Colonic mucosa (tissue), 4 donors: ENCODE measurements around the gene BBS1. TPM values are rescaled to one million over a fixed set of nuclear protein-coding genes. Genes with fewer than 3 reads are reported as not detected.

Experiments
- DNase-seq: peaks from one replicate; pipeline ENCODE4 v3.0.0-alpha.2; 2020
- H3K27ac ChIP-seq: fragments of 200-600 bp; one replicate; pipeline ENCODE4 v1.8.0; 2021
- H3K27me3 ChIP-seq: fragments of 200-600 bp; one replicate; pipeline ENCODE4 v1.8.0; 2021
- H3K36me3 ChIP-seq: fragments of 200-600 bp; one replicate; pipeline ENCODE4 v1.8.0; 2021
- H3K4me1 ChIP-seq: fragments of 200-600 bp; one replicate; pipeline ENCODE4 v1.8.0; 2021; ENCODE audit warnings: mild to moderate bottlenecking
- H3K4me3 ChIP-seq: fragments of 200-600 bp; one replicate; pipeline ENCODE4 v1.8.0; 2021
- H3K9ac ChIP-seq, 2 donors: one replicate each; pipeline ENCODE4 v1.7.0; 2013; ENCODE audit warnings: control low read depth in 2 of 2, low read depth in 2 of 2, low read length in 2 of 2
- H3K9me3 ChIP-seq: fragments of 200-600 bp; one replicate; pipeline ENCODE4 v1.8.0; 2021
- intact Hi-C: fragments of 100-400 bp; cut with DNase I; formaldehyde crosslinking; loops from one replicate; pipeline ENCODE4 v1.14.1; 2022
- total RNA-seq, 2 donors: library from RNA; stranded (reverse); fragmentation: NEBNext Ultra II Directional in 1 of 2; extraction: Animal tissue kit (Norgen Biotek cat#: 25700) in 1 of 2; gene quantifications; one replicate each; pipeline ENCODE4 v1.2.1, GENCODE V29; 2021
- TF ChIP-seq, protein P1 (sequence below): fragments of 200-600 bp; IDR thresholded peaks from one replicate; pipeline ENCODE4 v1.8.0; 2022; ENCODE audit warnings: antibody characterized with exemption, mild to moderate bottlenecking
- donor health status: healthy.
- donor health status: DM: no; HTN: no; CAD: no.
- donor health status: DM: no; HTN: no; CAD: no.

BBS1 gene
- total RNA-seq, 2 donors from 2014 or later: 16.8 to 25.8 TPM

DNA sequence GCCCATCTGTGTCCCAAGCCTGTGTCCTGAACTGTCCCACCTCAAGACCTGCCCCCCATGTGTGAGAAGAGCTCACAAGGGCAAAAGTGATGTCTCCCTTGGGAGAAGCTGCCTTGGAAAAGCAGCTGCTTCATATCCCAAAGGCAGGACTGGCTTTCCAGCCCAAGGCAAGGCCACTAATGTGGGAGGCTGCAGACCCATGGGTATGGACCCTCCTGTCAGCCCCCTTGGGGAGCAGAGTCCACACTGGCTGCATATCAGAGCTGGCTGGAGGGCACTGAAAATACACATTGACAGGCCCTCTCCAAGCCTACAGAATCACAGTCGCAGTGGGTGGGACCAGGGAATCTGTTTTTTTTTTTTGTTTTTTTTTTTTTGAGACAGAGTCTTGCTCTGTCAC lies 41.0 kb upstream of the BBS1 start:
- TF ChIP-seq, protein P1, sequence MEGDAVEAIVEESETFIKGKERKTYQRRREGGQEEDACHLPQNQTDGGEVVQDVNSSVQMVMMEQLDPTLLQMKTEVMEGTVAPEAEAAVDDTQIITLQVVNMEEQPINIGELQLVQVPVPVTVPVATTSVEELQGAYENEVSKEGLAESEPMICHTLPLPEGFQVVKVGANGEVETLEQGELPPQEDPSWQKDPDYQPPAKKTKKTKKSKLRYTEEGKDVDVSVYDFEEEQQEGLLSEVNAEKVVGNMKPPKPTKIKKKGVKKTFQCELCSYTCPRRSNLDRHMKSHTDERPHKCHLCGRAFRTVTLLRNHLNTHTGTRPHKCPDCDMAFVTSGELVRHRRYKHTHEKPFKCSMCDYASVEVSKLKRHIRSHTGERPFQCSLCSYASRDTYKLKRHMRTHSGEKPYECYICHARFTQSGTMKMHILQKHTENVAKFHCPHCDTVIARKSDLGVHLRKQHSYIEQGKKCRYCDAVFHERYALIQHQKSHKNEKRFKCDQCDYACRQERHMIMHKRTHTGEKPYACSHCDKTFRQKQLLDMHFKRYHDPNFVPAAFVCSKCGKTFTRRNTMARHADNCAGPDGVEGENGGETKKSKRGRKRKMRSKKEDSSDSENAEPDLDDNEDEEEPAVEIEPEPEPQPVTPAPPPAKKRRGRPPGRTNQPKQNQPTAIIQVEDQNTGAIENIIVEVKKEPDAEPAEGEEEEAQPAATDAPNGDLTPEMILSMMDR: no peak
- DNase-seq: no peak
- Histone ChIP-seq H3K4me1 (peaks cover 12% of the 10 kb centered on the region), H3K9me3 (no peaks in the 10 kb centered on the region), H3K27ac (no peak overlapping the region), H3K27me3 (no peaks in the 10 kb centered on the region), H3K4me3 (no peak overlapping the region), H3K9ac (no peak overlapping the region), H3K36me3 (no peaks in the 10 kb centered on the region)
- intact Hi-C loops: no loop called here

DNA sequence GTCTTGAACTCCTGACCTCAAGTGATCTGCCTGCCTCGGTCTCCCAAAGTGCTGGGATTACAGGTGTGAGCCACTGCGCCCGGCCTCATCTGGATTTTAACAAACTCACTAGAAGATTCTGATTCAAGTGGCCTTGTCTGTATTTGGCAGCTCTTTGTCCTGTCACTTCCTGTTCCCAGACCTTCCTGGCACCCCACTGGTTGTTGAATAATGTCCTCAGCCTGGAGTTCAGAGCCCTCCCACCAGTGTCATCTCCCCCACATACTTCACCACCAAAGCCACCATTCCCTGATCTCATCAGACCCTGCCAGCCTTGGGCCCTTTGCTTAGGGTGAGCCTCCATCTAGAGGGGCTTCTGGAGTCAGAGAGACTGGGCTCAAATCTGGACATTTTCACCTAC lies 40.4 kb upstream of the BBS1 start:
- TF ChIP-seq, protein P1: no peak
- H3K4me1 ChIP-seq: peaks cover 12% of the 10 kb centered on the region
- DNase-seq: no peak
- H3K27ac ChIP-seq: no peak overlapping the region
- H3K4me3 ChIP-seq: no peak overlapping the region
- intact Hi-C loops: no loop called here
- H3K9me3 ChIP-seq: no peaks in the 10 kb centered on the region
- H3K27me3 ChIP-seq: no peaks in the 10 kb centered on the region
- H3K9ac ChIP-seq: no peak overlapping the region
- H3K36me3 ChIP-seq: no peaks in the 10 kb centered on the region

DNA sequence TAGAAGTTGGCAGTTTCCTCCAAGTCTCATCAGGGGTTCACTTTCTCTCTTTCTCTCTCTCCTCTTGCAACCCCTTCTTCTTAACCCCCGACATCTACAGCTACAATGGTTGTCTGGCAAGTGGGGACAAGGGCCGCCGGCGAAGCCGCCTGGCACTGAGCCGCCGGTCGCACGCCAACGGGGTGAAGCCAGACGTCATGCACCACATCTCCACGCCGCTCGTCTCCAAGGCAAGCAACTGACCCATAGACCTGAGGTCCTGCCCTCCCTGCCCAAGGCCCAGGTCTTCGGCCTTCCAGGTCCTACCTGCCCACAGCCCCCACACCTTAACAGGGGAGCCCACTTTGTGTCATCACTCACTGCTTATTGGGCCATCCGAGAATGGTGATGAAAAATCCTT lies 39.3 kb upstream of the BBS1 start:
- Histone ChIP-seq H3K4me3 (no peak overlapping the region), H3K36me3 (no peaks in the 10 kb centered on the region), H3K9ac (no peak overlapping the region), H3K27me3 (no peaks in the 10 kb centered on the region), H3K4me1 (peaks cover 8% of the 10 kb centered on the region), H3K27ac (no peak overlapping the region), H3K9me3 (no peaks in the 10 kb centered on the region)
- intact Hi-C loops: no loop called here
- TF ChIP-seq, protein P1: no peak
- no peak for DNase-seq

DNA sequence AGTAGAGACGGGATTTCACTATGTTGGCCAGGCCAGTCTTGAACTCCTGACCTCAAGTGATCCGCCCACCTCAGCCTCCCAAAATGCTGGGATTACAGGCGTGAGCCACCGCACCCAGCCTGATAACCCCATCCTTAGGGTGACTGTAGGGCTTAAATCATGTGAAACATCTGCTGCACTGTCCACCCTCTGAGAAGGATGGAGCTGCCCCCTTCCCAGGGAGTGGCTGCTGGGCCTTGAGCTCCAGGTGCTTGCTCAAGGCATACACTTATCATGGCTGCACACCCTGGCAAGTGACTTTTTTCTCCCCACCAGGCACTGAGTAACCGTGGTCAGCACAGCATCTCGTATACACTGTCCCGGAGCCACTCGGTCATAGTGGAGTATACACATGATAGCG lies 38.4 kb upstream of the BBS1 start:
- Histone ChIP-seq H3K36me3 (no peaks in the 10 kb centered on the region), H3K4me1 (peaks cover 7% of the 10 kb centered on the region), H3K4me3 (no peak overlapping the region), H3K27ac (no peak overlapping the region), H3K27me3 (no peaks in the 10 kb centered on the region), H3K9ac (no peak overlapping the region), H3K9me3 (no peaks in the 10 kb centered on the region)
- TF ChIP-seq, protein P1: no peak
- intact Hi-C loops: no loop called here
- no peak for DNase-seq

DNA sequence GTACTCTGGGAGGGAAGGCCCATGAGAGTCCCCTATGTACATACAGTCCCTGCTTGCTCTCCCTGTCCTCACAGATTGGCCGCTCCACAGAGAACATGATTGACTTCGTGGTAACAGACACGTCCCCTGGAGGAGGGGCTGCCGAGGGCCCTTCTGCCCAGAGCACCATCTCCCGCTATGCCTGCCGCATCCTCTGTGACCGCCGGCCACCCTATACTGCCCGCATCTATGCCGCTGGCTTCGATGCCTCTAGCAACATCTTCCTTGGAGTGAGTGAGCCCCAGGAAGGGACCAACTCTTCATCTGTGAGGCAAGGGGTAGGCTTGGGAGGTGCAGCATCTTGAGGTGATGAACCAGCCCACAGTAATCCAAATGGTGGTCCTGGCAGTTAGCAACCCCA lies 37.3 kb upstream of the BBS1 start:
- no peaks in the 10 kb centered on the region for H3K4me1 ChIP-seq
- H3K9me3 ChIP-seq: no peaks in the 10 kb centered on the region
- intact Hi-C loops: no loop called here
- TF ChIP-seq, protein P1: no peak
- no peak overlapping the region for H3K4me3 ChIP-seq
- no peaks in the 10 kb centered on the region for H3K27me3 ChIP-seq
- no peak overlapping the region for H3K9ac ChIP-seq
- DNase-seq: no peak
- no peaks in the 10 kb centered on the region for H3K36me3 ChIP-seq
- H3K27ac ChIP-seq: no peak overlapping the region
